Hippocampal formation (tissue), 2 donors: ENCODE measurements around the gene RASGRF1.
"Not testable (repeated sequence)": the region's sequence is repeated elsewhere in the genome, so short reads cannot be mapped to it uniquely, and the experiment has no call there.

Experiments used
- DNase-seq, 2 donors: peaks; one replicate each; lab custom pipeline; 2025; lab: John Stamatoyannopoulos, UW

RASGRF1 gene

GRCh38 chr15:78930577-78931388, 159.8 kb downstream of the RASGRF1 start:
- no peak for DNase-seq

DNA sequence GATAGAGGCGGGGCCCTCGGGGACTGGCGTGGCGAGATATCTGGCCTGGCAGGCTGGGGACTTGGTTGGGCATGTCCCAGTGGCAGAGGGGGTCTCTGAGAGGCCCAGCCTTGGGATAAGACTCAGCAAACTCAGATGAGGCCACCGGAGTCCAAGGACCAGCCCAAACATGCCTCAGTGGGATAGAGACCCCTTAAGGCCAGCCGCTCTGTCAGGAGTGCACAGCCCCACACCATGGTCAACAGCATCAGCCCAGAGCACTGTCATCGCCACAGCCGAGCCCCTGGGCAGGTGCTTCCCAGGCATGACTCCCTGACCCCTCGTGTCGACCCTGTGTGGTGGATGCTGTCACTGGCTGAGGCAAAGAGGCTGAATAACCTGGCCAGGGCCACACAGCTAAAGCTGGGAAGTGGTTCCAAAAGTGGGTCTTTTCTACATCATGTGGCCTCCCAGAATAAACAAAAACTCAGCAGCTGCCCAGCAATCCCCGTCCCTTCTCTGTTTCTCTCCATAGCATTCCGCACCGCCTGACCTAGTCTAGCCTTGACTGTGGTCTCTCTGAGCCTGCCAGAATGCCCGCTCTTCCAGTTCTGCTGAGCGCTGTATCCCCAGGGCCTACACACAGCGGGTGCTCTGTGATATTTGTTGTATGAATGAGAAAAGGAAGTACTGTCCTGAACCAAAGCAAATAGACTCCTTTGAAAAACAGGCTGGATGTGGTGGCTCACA, 160.9 kb downstream of the RASGRF1 start:
- DNase-seq = no peak

- DNase-seq = no peak
Observed at GRCh38 chr15:78928616-78929093, 161.9 kb downstream of the RASGRF1 start.

DNA sequence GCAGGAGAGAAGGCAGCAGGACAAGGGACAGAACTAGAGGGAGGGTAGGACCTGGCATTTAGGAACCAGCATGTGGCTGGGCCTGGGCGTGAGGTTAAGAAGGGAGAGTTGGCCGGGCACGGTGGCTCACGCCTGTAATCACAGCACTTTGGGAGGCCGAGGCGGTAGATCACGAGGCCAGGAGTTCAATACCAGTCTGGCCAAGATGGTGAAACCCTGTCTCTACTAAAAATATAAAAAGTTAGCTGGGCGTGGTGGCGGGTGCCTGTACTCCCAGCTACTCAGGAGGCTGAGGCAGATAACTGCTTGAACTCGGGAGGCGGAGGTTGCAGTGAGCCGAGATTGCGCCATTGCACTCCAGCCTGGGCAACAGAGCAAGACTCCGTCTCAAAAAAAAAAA, 162.4 kb downstream of the RASGRF1 start:
- DNase-seq = not testable (repeated sequence)

GRCh38 chr15:78927077-78927790, 163.3 kb downstream of the RASGRF1 start:
- no peak for DNase-seq

GRCh38 chr15:78925956-78926743, 164.4 kb downstream of the RASGRF1 start:
- no peak for DNase-seq

- DNase-seq = no peak
Observed at GRCh38 chr15:78925076-78925624, 165.4 kb downstream of the RASGRF1 start.

DNA sequence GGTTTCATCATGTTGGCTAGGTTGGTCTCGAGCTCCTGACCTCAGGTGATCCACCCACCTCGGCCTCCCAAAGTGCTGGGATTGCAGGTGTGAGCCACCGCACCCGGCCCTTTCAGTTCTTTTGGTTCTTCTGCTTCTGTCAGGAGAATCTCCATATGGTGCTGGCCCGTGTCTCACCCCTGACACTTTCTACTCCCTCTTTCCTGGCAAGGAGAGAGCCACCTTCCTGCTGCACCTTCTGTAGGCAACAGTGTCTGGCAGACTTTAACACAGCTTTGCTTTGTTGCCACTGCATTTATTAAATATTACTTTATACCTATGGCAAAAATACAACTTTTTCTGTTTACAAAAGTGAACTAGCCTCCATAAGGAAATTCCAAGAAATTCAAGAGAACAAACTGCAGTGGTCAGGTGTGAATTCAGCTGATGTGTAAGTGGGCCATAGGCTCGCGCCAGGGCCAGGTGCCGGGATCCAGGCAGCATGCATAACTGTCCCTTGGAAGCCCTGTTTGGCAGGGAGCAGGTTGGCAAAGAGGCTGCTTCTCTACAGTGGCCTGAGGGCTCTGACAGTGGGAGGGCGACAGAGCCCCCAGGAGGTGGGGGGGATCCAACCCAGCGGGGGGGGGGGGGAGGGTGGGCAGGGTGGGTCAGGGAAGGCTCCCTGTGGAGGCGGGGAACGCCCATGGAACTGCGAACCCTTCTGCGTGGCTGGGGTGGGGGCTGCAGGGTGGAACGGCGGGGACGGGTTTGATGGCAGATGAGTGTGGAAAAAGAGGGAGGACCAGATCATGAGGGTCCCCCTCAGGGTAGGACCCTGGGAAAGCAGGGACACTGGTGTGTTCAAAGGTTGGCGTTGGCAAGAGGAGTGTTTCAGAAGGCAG, 166.9 kb downstream of the RASGRF1 start:
- DNase-seq = no peak

DNA sequence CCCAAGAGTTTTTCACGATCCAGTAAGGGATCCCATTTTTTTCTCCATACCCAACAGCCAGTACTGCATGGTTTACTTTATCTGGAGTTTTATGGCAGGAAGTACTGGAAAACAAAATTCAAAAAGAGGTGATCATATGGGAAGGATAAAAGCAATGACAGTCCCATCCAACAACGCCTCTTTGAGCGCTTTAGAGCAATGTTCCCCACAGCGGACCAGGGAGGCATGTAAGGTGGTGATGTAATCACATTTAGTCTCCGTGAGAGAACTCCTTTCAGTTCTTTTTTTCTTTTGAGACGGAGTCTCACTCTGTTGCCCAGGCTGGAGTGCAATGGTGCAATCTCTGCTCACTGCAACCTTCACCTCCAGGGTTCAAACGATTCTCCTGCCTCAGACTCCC, 167.6 kb downstream of the RASGRF1 start:
- no peak for DNase-seq

- no peak for DNase-seq
Observed at GRCh38 chr15:78922527-78922926, 168.1 kb downstream of the RASGRF1 start.

- DNase-seq = no peak
Observed at GRCh38 chr15:78921940-78922339, 168.6 kb downstream of the RASGRF1 start.

DNA sequence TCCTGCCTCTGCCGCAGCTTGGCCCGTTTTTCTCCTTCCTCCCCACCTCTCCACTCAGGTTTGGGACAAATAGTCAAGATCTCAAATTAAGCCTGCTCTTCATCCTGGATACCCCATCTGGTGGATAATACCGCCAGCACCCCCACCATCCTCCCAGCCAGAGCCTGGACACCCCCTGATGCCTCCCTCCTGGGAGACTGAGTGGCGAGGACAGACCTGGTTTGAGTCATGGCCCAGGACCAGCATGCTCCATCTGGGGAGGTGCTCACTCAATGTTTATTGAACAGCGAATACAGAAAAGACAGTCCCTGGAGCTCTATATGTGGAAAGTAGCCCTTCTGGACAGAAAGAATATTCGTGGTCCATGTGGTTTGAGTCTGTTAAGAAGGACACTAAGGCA, 169.1 kb downstream of the RASGRF1 start:
- no peak for DNase-seq

DNA sequence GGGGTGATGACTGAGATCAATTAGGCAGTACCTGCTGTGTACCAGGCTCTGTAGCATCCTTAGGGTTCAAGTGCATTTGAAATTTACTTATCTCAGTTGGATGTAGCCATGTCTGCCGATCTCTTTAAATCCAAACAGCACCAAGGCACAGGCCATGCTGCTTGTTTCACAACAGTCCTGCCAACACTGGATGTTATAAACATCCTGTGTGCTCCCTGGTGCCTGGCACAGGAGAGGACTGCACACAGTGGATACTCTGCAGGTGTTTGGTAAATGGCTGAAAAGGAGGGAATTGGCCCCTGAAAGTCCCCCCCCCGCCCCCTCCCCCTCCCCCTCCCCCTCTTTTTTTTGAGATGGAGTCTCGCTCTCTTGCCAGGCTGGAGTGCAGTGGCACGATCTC, 172.7 kb downstream of the RASGRF1 start:
- no peak for DNase-seq

GRCh38 chr15:78916088-78916487, 174.5 kb downstream of the RASGRF1 start:
- no peak for DNase-seq

DNA sequence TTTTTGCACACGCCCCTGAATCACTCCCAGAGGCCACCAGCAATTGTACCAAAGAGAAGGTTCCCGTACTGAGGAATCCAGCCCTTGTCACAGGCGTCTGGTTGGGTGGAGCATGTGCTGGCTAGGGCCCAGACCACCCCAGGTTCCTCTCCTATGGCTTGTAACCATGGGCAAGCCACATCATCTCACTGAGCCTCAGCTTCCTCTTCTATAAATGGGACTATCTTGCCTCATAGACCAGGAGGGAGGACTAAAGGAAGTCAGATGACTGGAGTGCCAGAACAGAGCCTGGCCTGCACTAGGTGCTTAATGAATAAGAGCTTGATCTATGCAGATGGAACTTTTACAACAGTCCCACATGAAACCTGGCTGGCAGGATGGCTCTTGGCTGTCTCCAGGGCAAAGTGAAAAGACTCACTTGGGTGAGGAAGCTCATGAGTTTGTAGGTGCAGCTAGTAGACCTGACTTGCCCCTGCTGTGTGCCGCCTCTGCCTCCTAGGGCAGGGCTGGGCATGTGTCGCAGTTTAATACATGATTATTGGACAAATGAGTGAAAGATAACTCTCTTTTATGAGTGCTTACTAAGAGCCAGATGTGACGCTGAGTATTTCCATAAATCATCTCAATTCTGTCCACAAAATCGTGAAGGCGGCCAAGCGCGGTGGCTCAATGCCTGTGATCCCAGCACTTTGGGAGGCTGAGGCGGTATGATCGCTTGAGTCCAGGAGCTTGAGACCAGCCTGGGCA, 175.1 kb downstream of the RASGRF1 start:
- DNase-seq = peak in 1 of 2 donors; percentile 36

GRCh38 chr15:78914027-78914764, 176.4 kb downstream of the RASGRF1 start:
- no peak for DNase-seq

GRCh38 chr15:78913012-78913411, 177.6 kb downstream of the RASGRF1 start:
- DNase-seq = no peak

GRCh38 chr15:78912316-78912715, 178.3 kb downstream of the RASGRF1 start:
- DNase-seq = no peak

DNA sequence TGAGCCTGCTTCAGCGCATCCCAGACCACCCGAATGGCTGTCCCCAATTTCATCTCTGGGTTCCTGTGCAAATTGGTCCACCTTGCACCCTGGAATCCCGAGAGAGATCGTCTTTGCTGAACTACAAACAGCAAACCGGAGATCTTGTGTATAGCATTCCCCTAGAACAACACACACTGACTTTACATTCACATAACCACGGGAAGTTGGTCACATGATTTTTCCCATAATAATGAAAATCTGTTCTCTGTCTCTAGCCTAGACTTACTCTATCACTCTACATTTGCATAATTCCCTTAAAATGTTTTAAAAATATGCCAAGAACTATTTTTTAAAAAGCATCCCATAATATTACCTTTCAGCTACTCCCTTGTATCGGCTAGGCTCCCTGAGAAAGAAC, 180.3 kb downstream of the RASGRF1 start:
- no peak for DNase-seq
